T-helper 1 cell treated with Interleukin-12 subunit alpha and Interleukin-12 subunit beta and Interleukin-4 antibody, amounts not matched to agents 30 ng/mL and 1 ng/mL, for 36 hours (primary cell): Measurements from ENCODE around the gene PAK5. TPM values are rescaled to one million over a fixed set of nuclear protein-coding genes. Genes with fewer than 3 reads are reported as not detected.

Experiments used
- intact Hi-C: fragments of 100-400 bp; cut with micrococcal nuclease; formaldehyde crosslinking; loops from one replicate; pipeline ENCODE4 v1.15.1; 2024
- total RNA-seq: library from RNA; stranded (reverse); gene quantifications from 2 replicates; pipeline ENCODE4 v1.2.3, GENCODE V29; 2022

Gene PAK5
- total RNA-seq, 1 donor from 2014 or later: not detected

DNA sequence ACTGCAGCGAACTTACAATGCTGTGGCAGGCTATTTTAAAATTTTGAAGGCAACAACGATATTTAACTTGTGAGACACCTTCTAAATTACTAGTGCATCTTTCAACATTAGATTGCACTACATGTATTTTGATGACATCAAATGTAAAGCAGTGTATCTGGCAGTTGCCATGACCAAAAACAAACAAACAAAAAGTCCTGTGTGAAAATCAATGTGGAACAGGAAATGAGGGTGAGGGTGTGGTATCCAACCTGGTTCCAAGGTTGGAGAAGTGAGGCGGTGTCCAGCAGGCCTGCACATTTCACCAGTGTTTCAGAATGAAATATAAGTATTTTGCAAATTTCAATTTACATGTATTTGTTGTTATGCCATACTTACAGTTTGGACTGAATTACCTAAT is 212.5 kb downstream of the PAK5 start:
- intact Hi-C loops: no loop called here

DNA sequence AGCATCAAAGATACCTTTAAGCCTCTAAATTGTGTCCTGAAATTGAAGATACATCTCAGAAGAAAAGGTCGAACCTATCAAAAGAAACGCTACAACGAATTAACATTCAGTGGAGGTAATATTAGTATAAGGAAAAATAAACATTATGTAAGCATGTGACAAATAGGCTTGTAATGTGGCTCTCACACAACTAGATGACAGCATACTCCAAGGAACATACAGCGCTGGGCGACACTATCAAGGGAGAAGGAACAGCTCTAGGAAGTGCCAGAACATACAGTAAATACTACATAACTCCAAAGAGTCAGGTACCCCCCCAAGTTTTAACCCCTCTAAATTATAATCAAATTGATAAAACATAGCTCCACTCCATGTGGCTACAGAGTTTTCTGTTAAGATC is 220.9 kb downstream of the PAK5 start:
- intact Hi-C loops: loop anchor here (1.0 to 5.0 kb wide), 5 partner anchors 295 to 919 kb away; no protein-coding TSS in a partner anchor

DNA sequence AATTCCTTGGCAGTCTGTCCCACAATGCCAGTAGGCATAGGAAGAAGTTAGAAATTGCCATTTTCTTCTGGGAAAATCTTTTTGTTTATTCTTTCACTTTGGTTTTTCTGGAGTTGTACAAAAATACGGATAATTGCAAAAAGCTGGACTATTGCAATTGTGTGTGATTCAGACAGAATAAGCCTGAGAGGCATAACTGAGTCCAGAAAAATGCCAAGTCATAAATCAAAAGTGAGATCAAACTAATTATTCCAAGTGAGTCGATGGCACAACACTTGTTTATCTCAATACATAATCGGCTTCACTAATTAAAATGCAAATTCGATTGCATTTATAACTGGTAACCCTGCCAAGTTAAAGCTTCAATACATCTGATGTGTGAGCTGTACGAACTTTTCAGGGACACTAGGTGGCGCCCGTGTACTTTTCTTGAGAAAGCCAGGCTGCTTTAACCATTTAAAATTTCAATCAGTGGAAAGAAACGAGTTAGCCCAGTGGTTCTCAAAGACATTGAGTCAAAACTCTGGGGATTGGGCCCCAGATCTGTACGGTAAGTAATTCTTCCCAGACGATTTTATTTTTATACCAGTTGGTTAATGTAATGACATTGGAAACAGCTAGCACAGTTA is 221.9 kb downstream of the PAK5 start:
- intact Hi-C loops: loop anchor here (1.0 to 5.0 kb wide), 5 partner anchors 296 to 920 kb away; no protein-coding TSS in a partner anchor

DNA sequence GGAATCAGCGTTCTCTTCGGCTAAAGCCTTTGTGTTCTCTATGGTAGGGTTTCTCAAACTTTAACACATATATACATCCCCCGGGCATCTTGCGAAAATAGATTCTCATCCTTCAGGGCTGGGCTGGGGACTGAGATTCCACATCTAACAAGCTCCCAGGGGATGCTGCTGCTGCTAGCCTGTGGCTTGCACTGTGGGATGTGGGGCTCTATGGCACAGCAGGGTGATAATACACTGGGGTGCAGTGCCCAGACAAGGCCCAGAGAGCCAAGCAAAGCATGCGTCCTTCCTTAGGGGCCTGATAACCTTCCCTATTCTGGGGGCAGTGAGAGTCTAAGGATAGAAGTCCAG is 222.4 kb downstream of the PAK5 start:
- intact Hi-C loops: loop anchor here (5.0 kb wide), 2 partner anchors 361 to 921 kb away; no protein-coding TSS in a partner anchor

DNA sequence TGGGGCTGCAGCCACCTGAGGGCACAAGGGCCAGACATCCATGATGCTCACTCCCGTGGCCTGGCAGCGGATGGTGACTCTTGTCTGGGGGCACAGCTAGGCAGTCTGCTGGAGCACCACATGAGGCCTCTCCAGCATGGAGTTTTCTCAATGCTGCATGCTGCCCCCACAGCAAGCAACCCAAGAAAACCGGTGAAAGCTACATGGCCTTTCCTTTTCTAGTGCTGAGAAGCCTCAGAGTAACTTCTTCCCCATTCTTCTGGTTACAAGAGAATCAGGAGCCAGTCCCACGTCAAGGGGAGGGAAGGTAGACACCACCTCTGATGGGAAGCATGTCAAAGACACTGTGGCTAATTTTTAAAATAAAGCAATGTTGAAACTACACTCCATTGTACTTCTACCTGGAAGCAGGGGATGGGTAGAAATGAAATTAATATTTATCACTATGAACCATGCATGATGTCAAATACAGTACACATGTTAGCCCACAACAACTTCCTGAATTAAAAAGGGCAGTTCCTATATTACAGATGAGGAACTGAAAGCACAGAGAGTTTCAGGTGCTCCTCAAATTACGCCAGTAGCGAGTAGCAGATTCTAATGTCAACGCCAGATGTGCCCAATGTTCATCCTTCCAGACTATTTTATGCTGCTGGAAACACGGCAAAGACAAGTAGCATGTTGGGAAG is 223.0 kb downstream of the PAK5 start:
- intact Hi-C loops: loop anchor here (5.0 kb wide), 2 partner anchors 361 to 921 kb away; no protein-coding TSS in a partner anchor

DNA sequence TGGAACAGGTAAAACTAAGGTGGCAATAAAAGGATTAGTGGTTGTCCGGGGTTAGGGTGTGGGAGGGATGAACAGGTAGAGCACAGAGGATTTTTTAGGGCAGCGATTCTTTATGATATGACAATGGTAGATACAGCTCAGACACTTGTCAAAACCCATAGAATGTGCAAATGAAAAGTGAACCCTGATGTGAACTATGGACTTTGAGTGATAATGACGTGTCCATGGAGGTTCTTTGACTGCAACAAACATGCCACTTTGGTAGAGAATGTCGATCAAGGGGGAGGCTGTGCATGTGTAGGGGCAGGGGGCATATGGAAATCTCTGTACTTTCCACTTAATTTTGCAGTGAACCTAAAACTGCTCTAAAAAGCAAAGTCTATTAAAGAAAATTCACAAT is 223.8 kb downstream of the PAK5 start:
- intact Hi-C loops: loop anchor here (5.0 kb wide), 2 partner anchors 362 to 922 kb away; no protein-coding TSS in a partner anchor

DNA sequence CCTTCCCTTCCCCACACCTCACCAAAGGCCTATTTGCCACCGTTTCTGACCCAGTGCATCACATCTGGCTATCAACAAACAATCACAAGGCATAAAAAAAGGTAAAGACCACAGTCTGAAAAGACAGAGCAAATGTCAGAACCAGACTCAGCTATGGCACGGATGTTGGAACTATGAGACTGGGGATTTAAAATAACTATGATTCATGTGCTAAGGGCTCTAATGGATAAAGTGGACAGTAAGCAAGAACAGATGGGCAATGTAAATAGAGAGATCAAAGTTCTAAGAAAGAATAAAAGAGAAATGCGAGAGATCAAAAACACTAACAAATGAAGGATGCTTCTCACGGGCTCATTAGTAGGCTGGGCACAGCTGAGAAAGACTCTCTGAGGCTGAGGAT is 225.0 kb downstream of the PAK5 start:
- intact Hi-C loops: no loop called here

DNA sequence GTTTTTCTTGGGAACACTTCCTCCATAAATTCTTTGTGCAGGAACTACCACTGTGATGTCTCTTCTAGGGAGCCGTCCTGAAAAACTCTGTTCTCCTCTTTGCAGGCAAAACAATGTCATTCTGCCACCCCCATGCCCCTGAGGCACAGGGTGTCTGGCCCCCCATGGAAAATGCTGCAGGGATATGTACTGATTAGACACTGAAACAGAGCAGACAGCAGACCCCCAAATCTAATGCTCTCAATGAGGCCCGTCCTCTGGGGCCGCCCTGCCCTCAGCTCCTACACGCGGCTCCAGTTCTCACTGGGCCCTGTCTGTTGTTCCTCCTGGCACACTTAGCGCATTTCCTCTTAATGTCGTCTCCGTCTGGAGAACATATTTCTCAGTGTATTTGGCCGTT is 227.0 kb downstream of the PAK5 start:
- intact Hi-C loops: no loop called here

DNA sequence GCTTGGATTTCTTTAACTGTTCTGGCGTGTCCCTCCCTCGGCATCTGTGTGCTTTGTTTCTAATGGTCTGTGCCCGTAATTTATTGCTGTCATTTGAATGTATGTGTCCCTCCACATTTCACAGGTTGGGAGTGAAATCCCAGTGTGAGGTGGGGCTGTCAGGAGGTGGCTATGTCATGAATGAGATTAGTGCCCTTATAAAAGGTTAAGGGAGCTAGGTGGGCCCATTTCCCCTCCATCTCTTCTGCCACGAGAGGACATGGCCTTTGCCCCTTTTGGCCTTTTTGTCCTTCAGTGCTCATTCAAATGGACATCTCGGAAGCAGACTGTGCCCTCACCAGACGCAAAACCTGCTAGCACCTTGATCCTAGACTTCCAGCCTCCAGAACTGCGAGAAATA is 228.2 kb downstream of the PAK5 start:
- intact Hi-C loops: loop anchor here (1.0 kb wide), 1 partner anchor 202 kb away; no protein-coding TSS in a partner anchor

DNA sequence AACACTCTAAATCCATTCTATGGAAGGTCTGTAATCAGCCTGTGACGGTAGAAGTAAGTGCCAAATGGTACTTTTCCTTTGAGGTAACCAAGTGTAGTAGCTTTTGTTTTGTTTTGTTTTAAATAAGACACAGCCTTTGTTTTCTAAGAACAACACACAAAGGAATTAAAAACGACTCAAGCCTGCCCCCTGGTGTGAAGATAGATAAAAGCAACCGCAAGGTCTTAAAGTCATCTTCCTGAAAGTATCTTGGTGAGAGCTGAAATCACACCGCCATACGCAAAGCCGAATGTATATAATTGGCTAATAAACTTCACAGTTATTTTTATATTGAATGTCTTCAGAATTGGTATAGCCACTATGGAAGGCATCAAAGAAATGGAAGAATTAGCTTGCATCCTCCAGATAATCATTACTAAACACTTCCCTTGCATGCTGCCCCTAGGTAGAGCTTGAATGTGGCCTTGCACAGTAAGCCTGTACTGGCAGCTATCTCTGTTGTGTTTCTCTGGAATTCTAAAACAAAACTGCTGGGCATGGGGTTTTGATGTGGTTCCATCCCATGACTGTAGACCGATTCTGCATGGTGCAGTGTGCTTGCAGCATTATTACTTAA is 228.9 kb downstream of the PAK5 start:
- intact Hi-C loops: loop anchor here (1.0 kb wide), 1 partner anchor 202 kb away; no protein-coding TSS in a partner anchor

DNA sequence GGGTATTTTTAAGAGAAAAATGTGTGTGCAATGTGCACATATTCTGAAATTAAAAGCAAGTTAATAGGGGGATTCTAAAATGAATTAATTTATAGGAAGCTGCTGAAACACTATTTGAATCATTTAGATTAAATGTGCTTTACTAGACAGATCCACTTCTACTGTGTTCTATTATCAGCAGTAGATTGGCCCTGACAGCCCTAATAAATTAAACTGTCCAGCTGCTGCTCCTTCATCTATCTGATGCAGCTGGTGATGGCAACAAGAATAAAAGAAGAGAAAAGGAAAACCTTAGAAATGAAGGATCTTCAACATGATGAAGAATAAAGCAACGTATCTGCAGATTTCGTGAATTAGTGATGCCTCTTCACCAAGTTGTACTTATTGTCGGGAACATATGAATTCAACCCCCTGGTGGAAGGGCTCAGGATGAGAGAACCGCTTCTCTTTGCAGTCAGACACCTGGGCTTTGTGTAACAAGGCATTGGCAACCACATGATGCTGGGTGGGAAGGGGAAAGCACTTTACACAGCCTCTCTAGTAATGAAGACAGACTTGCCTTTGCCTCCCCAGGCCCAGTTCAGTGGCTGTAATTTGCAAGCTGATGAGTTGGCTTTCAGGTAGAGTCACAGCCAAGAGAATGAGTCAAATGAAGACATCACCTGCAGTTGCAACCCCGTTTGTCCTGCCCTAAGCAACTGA is 230.1 kb downstream of the PAK5 start:
- intact Hi-C loops: no loop called here

DNA sequence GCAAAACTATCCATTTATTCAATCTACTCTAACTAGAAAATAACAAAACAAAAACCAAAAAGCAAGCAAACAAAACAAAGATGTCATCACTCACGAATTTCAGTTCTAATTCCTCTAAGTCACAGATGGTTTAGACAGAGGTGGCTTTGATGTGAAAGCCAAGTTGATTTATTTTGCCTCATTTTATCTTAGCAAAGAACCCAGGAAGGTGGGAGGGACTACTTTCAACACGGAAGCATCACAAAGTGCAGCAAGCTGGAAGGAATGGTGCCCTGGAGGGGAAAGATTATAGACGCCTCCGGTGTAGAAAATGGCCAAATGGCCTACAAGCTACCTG is 236.1 kb downstream of the PAK5 start:
- intact Hi-C loops: no loop called here

DNA sequence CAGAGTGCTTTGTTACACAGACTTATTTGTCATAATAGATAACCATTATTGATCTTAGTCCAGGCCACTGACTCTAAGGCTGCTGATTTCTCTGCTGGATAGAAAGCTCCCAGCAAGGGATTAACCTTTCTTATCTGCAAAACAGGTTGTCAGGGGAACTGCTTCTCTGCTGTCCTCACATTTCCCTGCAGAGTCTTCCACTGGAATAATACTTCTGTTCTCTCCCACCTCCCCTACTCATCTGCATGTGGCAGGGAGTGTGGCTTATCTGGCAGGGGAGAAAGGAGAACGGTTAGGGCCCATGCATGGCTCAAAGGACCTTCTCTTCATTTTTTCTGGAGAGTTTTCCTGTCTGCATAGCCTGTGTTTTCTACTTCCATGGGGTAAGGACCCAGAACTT is 238.3 kb downstream of the PAK5 start:
- intact Hi-C loops: no loop called here

DNA sequence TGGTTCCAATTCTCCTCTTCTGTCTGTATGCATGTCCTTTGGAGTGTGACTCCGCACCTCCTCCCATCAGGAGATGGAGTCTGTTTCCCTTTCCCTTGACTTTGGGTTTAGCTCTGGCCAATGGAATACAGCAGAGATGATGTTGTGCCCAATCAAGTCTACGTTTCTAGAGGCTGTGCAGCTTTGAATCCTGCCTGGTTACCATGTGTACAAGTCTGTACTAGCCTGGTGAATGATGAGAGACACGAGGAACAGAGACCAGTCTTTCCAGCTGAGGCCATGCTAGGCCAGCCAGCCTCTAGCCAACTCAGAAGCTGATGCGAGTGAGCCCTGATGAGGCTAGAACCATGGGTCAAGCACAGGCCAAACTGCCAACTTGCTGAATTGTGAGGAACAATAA is 241.3 kb downstream of the PAK5 start:
- intact Hi-C loops: no loop called here

DNA sequence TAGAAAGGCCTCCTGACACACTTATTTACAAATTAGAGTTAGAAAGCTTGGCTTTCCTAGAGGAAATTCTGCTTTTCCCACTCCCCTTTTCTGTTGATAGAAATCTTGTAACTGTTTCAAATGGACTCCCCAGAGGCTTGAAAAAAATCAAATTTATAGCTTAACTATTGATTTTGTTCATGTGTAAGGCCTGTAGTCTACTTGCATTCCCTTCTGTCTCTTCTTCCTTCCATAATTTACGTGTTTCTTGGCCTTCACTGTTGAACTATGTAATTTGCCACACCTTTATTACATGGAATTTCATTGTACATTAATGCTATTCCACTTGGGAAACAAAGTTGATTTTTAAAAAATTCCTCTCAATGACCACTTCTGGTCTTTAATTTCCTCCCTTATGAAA is 243.1 kb downstream of the PAK5 start:
- intact Hi-C loops: no loop called here

DNA sequence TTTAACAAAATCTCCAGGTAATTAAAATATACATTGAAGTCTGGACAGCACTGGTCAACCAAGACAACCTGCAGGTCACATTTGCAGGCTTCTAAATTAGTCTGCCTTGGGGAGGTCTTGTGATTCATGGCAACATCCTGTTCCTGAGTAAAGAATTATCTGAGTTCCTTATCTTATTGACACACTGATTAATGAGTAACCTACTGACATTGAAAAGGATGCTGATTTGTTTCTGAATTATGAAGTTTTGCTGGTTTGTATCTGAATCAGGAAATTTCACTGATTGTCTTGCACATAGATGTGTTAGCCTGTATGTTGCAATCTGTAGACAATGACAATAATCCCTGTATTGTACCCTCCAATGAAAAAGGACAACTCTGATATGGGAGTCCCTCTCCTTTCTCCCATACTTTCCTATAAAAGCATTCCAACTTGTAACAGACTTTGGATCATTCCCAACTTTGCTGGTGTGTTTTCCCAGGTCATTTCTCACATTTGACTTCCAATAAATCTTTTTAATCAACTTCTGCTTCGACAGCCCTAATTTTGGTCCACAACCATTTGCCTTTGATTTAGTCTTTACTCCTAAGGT is 244.5 kb downstream of the PAK5 start:
- intact Hi-C loops: no loop called here

DNA sequence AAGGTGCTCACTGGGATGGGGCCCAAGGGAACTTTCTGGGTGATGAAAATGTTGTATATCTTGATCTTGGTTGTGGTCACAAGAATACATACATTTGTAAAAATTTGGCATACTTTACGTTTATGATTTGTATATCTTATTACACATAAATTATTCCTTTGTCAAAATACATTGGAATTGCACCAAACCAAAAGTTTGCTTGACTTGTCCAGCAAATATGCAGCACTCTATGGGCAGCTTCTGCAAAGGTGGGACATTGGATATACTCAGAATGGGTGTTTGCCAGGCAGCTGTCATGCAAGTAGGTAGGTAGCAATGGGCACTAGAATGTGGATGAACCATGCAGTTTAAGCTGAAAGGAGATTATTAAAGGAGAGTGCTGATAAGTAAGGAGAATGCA is 246.5 kb downstream of the PAK5 start:
- intact Hi-C loops: no loop called here

DNA sequence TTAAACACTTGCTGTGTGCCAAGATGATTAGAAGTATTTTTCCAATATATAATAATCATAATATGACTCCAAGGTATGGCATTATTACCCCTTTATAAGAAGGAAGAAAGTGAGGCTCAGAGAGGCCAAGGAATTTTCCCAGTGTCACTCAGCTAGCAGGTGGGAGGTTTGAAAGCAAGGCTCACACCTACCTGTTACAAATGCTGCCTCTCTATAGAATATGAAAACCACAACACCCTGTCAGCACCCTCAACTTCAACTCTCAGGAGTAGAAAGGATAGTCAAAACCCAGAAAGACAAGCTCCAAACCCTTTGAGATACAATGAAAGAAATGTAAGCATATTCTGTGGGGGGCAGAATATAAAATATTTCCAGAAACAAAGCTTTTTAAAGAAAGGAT is 247.8 kb downstream of the PAK5 start:
- intact Hi-C loops: no loop called here

DNA sequence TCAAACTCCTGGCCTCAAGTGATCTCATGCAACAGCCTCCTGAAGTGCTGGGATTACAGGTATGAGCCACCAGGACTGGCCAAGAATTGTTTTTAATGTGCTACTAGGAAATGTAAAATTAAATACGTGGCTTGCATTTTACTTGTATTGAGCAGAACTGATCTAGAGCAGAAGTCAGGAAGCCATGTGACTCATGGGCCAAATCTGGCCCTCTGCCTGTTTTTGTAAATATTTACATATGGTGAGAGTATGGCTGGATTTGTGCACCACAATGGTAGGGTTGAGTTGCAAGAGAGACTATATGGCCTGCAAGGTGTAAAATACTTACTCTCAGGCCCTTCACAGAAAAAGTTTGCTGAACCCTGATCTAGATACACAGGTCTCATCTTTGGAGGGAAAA is 248.7 kb downstream of the PAK5 start:
- intact Hi-C loops: no loop called here

DNA sequence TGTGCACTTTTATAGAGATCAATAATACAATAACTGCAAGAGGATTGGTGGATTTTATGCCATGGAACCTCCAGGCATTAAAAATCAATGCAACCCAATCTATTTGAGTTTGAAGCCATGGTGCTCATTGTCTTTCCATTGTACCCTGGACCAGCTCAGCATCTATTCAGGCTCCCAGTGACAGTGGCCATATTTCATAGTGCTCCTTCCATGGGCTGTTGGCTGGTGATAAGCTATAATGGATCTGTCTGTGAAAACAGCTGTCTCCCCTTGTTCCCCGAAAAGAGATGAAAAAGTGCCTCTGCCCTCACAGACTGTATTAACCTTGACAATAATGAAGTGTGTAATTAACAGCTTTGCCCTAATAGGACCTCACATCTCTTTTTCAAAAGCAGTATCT is 250.2 kb downstream of the PAK5 start:
- intact Hi-C loops: no loop called here

DNA sequence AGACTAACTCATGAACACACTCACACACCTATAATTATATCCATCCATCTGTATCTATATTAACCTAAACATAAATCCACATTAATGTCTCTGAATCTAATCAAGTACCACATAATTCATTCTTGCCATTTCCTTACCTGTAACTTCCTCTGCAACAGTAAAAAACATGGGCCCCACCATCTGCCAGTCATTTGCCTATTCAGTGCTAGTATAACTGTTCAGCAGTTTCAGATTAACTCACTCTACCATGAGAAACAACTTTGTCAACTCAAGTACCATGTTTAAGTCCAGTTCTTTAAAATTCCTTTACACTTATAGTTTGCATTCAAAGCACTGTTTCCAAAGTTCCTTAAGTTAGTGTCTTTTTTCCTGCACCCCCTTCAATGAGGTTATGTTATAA is 255.7 kb downstream of the PAK5 start:
- intact Hi-C loops: no loop called here

DNA sequence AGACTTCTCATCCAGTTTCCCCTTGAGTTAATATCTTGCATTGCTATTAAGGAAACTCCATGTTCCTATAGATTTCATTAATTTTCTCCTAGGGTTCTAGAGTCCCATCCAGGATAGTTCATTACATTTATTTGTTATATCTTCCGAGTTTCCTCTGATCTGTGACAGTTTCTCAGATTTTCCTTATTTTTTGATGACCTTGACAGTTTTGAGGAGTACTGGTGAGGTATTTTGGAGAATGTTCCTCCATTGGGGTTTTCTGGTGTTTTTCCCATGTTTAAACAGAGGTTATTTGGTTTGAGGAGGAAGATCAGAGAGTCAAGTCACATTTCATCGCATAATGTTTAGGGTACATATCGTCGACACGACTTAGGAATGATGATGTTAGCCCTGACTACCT is 256.7 kb downstream of the PAK5 start:
- intact Hi-C loops: no loop called here
